ENCODE measurements around the gene CUX1.

DNA sequence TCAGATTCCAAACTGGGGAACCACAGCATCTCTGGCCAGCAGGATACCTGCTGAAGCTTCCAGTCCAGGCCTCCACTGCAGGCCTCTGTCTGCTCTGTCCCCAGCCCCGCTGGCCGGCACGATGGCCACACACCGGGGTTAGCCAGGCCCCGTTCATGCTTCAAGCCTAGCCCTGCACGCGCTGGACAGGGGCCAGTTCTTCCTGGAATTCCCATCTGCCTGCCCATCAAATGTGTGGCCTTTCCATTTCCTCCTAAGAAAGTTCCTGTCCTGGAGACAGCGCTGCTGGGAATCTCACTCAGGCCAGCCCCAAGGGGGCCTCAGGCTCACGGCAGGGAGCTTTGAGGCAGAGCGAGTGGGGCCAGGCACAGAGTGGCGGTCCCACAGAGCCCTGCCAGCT lies 487.2 kb downstream of the CUX1 start:
- TF ChIP-seq, protein P1, sequence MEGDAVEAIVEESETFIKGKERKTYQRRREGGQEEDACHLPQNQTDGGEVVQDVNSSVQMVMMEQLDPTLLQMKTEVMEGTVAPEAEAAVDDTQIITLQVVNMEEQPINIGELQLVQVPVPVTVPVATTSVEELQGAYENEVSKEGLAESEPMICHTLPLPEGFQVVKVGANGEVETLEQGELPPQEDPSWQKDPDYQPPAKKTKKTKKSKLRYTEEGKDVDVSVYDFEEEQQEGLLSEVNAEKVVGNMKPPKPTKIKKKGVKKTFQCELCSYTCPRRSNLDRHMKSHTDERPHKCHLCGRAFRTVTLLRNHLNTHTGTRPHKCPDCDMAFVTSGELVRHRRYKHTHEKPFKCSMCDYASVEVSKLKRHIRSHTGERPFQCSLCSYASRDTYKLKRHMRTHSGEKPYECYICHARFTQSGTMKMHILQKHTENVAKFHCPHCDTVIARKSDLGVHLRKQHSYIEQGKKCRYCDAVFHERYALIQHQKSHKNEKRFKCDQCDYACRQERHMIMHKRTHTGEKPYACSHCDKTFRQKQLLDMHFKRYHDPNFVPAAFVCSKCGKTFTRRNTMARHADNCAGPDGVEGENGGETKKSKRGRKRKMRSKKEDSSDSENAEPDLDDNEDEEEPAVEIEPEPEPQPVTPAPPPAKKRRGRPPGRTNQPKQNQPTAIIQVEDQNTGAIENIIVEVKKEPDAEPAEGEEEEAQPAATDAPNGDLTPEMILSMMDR (IDR thresholded peaks at IDR 0.05), result no peak
- no peak for TF ChIP-seq POLR2A (IDR thresholded peaks at IDR 0.05)
